Gastrocnemius medialis (tissue), 4 donors: ENCODE results near the gene EXOC2. TPM values are rescaled to one million over a fixed set of nuclear protein-coding genes. Genes with fewer than 3 reads are reported as not detected.

Experiments used
- ATAC-seq, 2 donors: fragments of 150-250 bp; one replicate each; pipeline ENCODE4 v1.9.1; 2016
- DNase-seq, 2 donors: peaks; one replicate each; pipeline ENCODE4 v3.0.0-alpha.2; 2019
- H3K27ac ChIP-seq, 4 donors: fragments of 200-600 bp; sonication (generic); 1 replicate in 1 of 4; 2 replicates in 3 of 4; pipeline ENCODE4 v1.5.1; 2016 to 2018; ENCODE audit warnings: mild to moderate bottlenecking in 2 of 4, moderate library complexity in 1 of 4
- H3K27me3 ChIP-seq, 3 donors: fragments of 200-600 bp; sonication (generic) in 2 of 3; 1 replicate in 1 of 3; 2 replicates in 2 of 3; pipeline versions ENCODE4 v1.5.1 to v1.6.0; 2016 to 2019; ENCODE audit warnings: mild to moderate bottlenecking in 1 of 3, moderate library complexity in 1 of 3
- H3K36me3 ChIP-seq, 2 donors: fragments of 200-600 bp; sonication (generic) in 1 of 2; one replicate each; pipeline ENCODE4 v1.5.1; 2017 to 2018
- H3K4me1 ChIP-seq, 2 donors: fragments of 200-600 bp; sonication (generic) in 1 of 2; one replicate each; pipeline ENCODE4 v1.5.1; 2016 to 2017; ENCODE audit warnings: mild to moderate bottlenecking in 2 of 2
- H3K4me3 ChIP-seq, 4 donors: fragments of 200-600 bp; sonication (generic) in 3 of 4; 1 replicate in 1 of 4; 2 replicates in 3 of 4; pipeline ENCODE4 v1.5.1; 2016 to 2019; ENCODE audit warnings: mild to moderate bottlenecking in 2 of 4
- H3K9me3 ChIP-seq, 3 donors: fragments of 200-600 bp; sonication (generic) in 2 of 3; 1 replicate in 1 of 3; 2 replicates in 2 of 3; pipeline ENCODE4 v1.5.1; 2016 to 2019
- POLR2A ChIP-seq, 2 donors: fragments of 450-650 bp; IDR thresholded peaks; one replicate each; pipeline ENCODE4 v1.6.1; 2017; ENCODE audit warnings: antibody characterized with exemption in 2 of 2, mild to moderate bottlenecking in 2 of 2, moderate library complexity in 2 of 2
- in situ Hi-C, 4 donors: fragments of 200-750 bp; cut with MboI; loops; one replicate each; pipeline versions ENCODE4 v1.15.0 to v1.8.0; 2017; ENCODE audit warnings: low sequenced_read_pairs in 4 of 4
- intact Hi-C: fragments of 100-400 bp; cut with DNase I; formaldehyde crosslinking; loops from one replicate; pipeline ENCODE4 v1.15.1; 2023; ENCODE audit warnings: low total_unique reads
- total RNA-seq, 4 donors: library from RNA; depleted of rRNA; stranded (reverse); fragments of >200 nt; gene quantifications; one replicate each; pipeline versions ENCODE4 v1.1.0 to v1.2.3, GENCODE V29; 2016
- TF ChIP-seq, protein P1 (sequence below), 5 experiments: fragments of 450-650 bp in 3 of 5; fragments of 200-600 bp in 2 of 5; sonication (generic) in 2 of 5; IDR thresholded peaks in 4 of 5; conservative IDR thresholded peaks in 1 of 5; 1 replicate in 4 of 5; 2 replicates in 1 of 5; pipeline ENCODE4 v1.5.1; 2016 to 2019; ENCODE audit warnings: antibody characterized with exemption in 5 of 5, mild to moderate bottlenecking in 3 of 5, moderate library complexity in 3 of 5

EXOC2 gene
- total RNA-seq, 4 donors from 2014 or later = 12.6 to 16.4 (median 15.0) TPM

DNA sequence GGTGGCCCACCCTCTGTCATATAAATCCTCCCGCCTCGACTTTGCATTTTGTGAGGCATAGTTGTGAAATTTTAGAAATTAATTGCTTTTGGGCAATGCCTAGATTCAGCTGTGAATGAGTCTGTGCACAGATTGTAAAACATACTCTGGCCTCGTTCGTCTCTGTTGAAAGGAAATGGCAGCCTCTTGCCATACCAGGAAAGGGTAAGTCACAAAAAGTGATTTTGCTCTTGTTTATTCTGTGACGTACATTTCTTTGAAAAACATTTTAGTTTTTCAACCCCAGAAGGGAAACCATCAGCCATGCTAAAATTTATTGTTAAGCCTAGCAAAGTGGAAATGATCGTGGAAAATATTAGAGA, 15.3 kb upstream of the EXOC2 start:
- TF ChIP-seq, protein P1, sequence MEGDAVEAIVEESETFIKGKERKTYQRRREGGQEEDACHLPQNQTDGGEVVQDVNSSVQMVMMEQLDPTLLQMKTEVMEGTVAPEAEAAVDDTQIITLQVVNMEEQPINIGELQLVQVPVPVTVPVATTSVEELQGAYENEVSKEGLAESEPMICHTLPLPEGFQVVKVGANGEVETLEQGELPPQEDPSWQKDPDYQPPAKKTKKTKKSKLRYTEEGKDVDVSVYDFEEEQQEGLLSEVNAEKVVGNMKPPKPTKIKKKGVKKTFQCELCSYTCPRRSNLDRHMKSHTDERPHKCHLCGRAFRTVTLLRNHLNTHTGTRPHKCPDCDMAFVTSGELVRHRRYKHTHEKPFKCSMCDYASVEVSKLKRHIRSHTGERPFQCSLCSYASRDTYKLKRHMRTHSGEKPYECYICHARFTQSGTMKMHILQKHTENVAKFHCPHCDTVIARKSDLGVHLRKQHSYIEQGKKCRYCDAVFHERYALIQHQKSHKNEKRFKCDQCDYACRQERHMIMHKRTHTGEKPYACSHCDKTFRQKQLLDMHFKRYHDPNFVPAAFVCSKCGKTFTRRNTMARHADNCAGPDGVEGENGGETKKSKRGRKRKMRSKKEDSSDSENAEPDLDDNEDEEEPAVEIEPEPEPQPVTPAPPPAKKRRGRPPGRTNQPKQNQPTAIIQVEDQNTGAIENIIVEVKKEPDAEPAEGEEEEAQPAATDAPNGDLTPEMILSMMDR (IDR thresholded peaks at IDR 0.05 in 4 of 5, conservative IDR thresholded peaks at IDR 0.05 in 1 of 5) = no peak
- TF ChIP-seq POLR2A (IDR thresholded peaks at IDR 0.05) = no peak
- no peak overlapping the region for H3K4me3 ChIP-seq
- peaks cover 0 to 17% (median 3%) of the 10 kb centered on the region in 3 donors for H3K27me3 ChIP-seq
- in situ Hi-C loops = loop anchor here in 1 of 4 donors (25.0 kb wide), 1 partner anchor 679 kb away; the partner anchor contains the start of gene FOXF2
- DNase-seq (no peak), ATAC-seq (no peak)
- intact Hi-C loops = no loop called here
- no peaks in the 10 kb centered on the region for H3K9me3 ChIP-seq
- no peaks in the 10 kb centered on the region for H3K36me3 ChIP-seq
- H3K4me1 ChIP-seq = peaks cover 5 to 8% of the 10 kb centered on the region in 2 donors
- no peak overlapping the region for H3K27ac ChIP-seq

DNA sequence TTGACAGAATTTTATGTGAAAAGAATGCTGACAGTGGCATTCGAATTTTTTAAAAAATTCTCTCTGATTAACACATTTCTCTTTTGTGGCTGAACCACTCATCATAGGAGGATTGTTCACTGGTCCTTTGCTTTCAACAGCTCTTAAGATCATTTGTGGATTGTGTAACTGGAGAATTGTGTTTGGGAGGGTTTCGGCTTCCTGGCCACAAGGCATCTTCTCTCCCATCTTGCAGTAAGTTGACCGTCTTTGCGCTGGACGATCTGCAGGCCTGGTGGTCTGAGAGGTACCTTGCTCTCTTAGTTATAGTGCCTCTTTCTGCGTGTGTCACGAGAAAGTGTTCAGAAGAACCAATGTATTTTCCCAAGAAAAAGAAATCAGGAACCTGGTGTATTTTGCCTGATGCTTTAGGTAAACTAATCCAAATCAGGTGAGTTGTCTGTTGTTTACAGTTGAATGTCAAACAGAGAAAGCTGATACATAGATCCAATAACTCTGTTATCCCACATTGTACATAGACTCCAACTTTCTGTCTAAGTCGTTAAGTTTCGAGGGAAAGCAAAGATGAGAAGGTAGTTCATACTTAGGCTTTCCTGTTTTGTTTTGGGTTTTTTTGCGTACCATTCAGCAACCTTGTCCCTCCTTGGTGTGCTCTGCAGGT, 14.8 kb upstream of the EXOC2 start:
- no peak for ATAC-seq
- intact Hi-C loops (no loop called here), in situ Hi-C loops (loop anchor here in 1 of 4 donors (25.0 kb wide), 1 partner anchor 680 kb away; the partner anchor contains the start of gene FOXF2)

DNA sequence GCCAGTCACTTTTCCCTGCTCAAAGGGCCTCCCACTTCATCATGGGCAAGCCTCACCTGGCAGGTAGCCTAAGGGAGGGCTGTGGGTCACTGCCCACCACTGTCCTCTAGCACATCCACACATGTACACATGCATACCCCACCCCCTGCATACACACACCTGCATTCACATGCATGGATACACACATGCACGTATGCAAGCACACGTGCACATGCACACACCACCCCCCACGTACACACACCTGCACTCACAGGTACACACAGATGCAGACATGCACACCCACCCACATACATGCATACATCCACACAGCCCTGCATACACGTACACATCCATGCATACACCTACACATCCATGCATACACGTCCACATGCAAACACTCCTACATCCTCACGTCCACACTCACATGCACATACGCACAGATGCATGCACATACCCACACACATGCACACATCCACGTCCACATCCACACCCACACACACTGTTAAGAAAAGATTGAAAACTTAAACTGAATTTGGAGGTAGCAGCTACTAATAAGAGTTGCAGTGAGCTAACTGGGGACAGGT, 14.0 kb upstream of the EXOC2 start:
- intact Hi-C loops (no loop called here), in situ Hi-C loops (loop anchor here in 1 of 4 donors (25.0 kb wide), 1 partner anchor 680 kb away; the partner anchor contains the start of gene FOXF2)
- no peaks in the 10 kb centered on the region for H3K9me3 ChIP-seq
- H3K27ac ChIP-seq = no peak overlapping the region
- DNase-seq (no peak), ATAC-seq (no peak)
- H3K36me3 ChIP-seq = no peaks in the 10 kb centered on the region
- peaks cover 5 to 8% of the 10 kb centered on the region in 2 donors for H3K4me1 ChIP-seq
- no peak overlapping the region for H3K4me3 ChIP-seq
- peaks cover 0 to 17% (median 3%) of the 10 kb centered on the region in 3 donors for H3K27me3 ChIP-seq
- TF ChIP-seq, protein P1 (IDR thresholded peaks at IDR 0.05 in 4 of 5, conservative IDR thresholded peaks at IDR 0.05 in 1 of 5) = no peak
- TF ChIP-seq POLR2A (IDR thresholded peaks at IDR 0.05) = no peak

More for the DNA sequence above, 14.8 kb upstream of the EXOC2 start:
- Histone ChIP-seq H3K4me1 (peaks cover 5 to 8% of the 10 kb centered on the region in 2 donors), H3K9me3 (no peaks in the 10 kb centered on the region), H3K36me3 (no peaks in the 10 kb centered on the region), H3K4me3 (no peak overlapping the region), H3K27ac (no peak overlapping the region), H3K27me3 (peaks cover 0 to 17% (median 3%) of the 10 kb centered on the region in 3 donors)
- no peak for TF ChIP-seq POLR2A (IDR thresholded peaks at IDR 0.05)
- TF ChIP-seq, protein P1 (IDR thresholded peaks at IDR 0.05 in 4 of 5, conservative IDR thresholded peaks at IDR 0.05 in 1 of 5) = no peak
- DNase-seq = no peak

DNA sequence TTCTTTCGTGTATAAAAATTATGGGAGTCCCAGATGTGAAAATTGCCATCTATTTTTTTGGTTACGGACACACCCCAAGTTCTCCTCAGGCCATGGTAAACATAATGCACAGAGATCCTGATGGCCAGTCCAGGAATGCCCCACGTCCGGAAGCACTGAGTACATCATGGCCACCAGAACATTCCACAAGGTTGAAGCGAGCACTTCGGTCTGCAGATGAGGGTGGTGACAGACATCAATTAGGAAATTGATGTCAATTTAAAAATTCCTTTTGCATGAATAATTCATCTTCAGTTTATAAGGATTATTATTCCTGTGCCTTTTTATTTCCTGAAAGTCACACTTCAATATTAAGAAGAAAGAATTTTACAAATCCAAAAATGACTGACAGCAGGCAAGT, 13.2 kb upstream of the EXOC2 start:
- Histone ChIP-seq H3K4me3 (no peak overlapping the region), H3K27me3 (peaks cover 0 to 15% (median 3%) of the 10 kb centered on the region in 3 donors), H3K36me3 (no peaks in the 10 kb centered on the region), H3K9me3 (no peaks in the 10 kb centered on the region), H3K27ac (no peak overlapping the region), H3K4me1 (peaks cover 5 to 8% of the 10 kb centered on the region in 2 donors)
- ATAC-seq (no peak), DNase-seq (no peak)
- intact Hi-C loops (no loop called here), in situ Hi-C loops (loop anchor here in 1 of 4 donors (25.0 kb wide), 1 partner anchor 681 kb away; the partner anchor contains the start of gene FOXF2)
- TF ChIP-seq POLR2A (IDR thresholded peaks at IDR 0.05) = no peak
- TF ChIP-seq, protein P1 (IDR thresholded peaks at IDR 0.05 in 4 of 5, conservative IDR thresholded peaks at IDR 0.05 in 1 of 5) = no peak
